Right atrium auricular region (tissue), 2 donors: ENCODE measurements around the gene RSBN1. TPM values are rescaled to one million over a fixed set of nuclear protein-coding genes. Genes with fewer than 3 reads are reported as not detected.

Experiments used
- total RNA-seq, 2 donors: library from RNA; depleted of rRNA; stranded (reverse); fragments of >200 nt; gene quantifications; one replicate each; pipeline ENCODE4 v1.1.0, GENCODE V29; 2016

Gene RSBN1
- total RNA-seq, 2 donors from 2014 or later, result 9.6 to 13.9 TPM

Other genes starting within 250 kb of the RSBN1 start
- gene PHTF1, start 53.0 kb downstream of the RSBN1 start, total RNA-seq, result 10 to 100 TPM in 1 of 2 donors, 1 to 10 TPM in 1; 8.6 to 12.4 TPM
- 1 to 10 TPM in 1 of 2 donors, under 1 TPM in 1; 0.33 to 2.0 TPM for gene PTPN22, start 59.2 kb upstream of the RSBN1 start, total RNA-seq
- under 1 TPM in 1 of 2 donors, not detected in 1; 0.08 TPM for gene BCL2L15, start 75.1 kb upstream of the RSBN1 start, total RNA-seq
- gene AP4B1, start 92.3 kb upstream of the RSBN1 start, total RNA-seq, result 1 to 10 TPM; 8.3 to 9.6 TPM
- gene DCLRE1B, start 92.8 kb upstream of the RSBN1 start, total RNA-seq, result 1 to 10 TPM; 1.4 to 2.4 TPM
- 10 to 100 TPM; 50.1 to 58.1 TPM for gene HIPK1, start 116.8 kb upstream of the RSBN1 start, total RNA-seq
- gene OLFML3, start 167.0 kb upstream of the RSBN1 start, total RNA-seq, result 10 to 100 TPM; 22.4 to 28.6 TPM